Measurements from ENCODE around the gene HS3ST3A1. TPM values are rescaled to one million over a fixed set of nuclear protein-coding genes. Genes with fewer than 3 reads are reported as not detected.

HS3ST3A1 gene
- total RNA-seq, 1 donor from 2014 or later: 0.16 TPM

- Histone ChIP-seq H3K9me3 (replicated peaks) (no peaks in the 10 kb centered on the region), H3K36me3 (no peaks in the 10 kb centered on the region), H3K4me1 (peaks cover 13% of the 10 kb centered on the region), H3K27me3 (ENCODE audit: low read depth) (no peaks in the 10 kb centered on the region), H3K27ac (replicated peaks) (no peak overlapping the region), H3K4me3 (no peak overlapping the region)
- intact Hi-C loops (cut with micrococcal nuclease): no loop called here
- TF ChIP-seq, protein P1, sequence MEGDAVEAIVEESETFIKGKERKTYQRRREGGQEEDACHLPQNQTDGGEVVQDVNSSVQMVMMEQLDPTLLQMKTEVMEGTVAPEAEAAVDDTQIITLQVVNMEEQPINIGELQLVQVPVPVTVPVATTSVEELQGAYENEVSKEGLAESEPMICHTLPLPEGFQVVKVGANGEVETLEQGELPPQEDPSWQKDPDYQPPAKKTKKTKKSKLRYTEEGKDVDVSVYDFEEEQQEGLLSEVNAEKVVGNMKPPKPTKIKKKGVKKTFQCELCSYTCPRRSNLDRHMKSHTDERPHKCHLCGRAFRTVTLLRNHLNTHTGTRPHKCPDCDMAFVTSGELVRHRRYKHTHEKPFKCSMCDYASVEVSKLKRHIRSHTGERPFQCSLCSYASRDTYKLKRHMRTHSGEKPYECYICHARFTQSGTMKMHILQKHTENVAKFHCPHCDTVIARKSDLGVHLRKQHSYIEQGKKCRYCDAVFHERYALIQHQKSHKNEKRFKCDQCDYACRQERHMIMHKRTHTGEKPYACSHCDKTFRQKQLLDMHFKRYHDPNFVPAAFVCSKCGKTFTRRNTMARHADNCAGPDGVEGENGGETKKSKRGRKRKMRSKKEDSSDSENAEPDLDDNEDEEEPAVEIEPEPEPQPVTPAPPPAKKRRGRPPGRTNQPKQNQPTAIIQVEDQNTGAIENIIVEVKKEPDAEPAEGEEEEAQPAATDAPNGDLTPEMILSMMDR (IDR thresholded peaks at IDR 0.05; ENCODE audit: borderline replicate concordance): no peak
- DNase-seq: no peak
Observed at GRCh38 chr17:13643180-13643579, 41.5 kb upstream of the HS3ST3A1 start.

GRCh38 chr17:13642188-13642587 is 40.5 kb upstream of the HS3ST3A1 start:
- peaks cover 13% of the 10 kb centered on the region for H3K4me1 ChIP-seq
- TF ChIP-seq, protein P1 (IDR thresholded peaks at IDR 0.05; ENCODE audit: borderline replicate concordance): no peak
- DNase-seq: no peak
- intact Hi-C loops (cut with micrococcal nuclease): no loop called here
- no peaks in the 10 kb centered on the region for H3K36me3 ChIP-seq
- H3K27me3 ChIP-seq (ENCODE audit: low read depth): no peaks in the 10 kb centered on the region
- no peaks in the 10 kb centered on the region for H3K9me3 ChIP-seq (replicated peaks)
- no peak overlapping the region for H3K27ac ChIP-seq (replicated peaks)
- H3K4me3 ChIP-seq: no peak overlapping the region

GRCh38 chr17:13640551-13640950 is 38.8 kb upstream of the HS3ST3A1 start:
- H3K4me1 ChIP-seq: peaks cover 13% of the 10 kb centered on the region
- H3K9me3 ChIP-seq (replicated peaks): no peaks in the 10 kb centered on the region
- no peak overlapping the region for H3K4me3 ChIP-seq
- TF ChIP-seq, protein P1 (IDR thresholded peaks at IDR 0.05; ENCODE audit: borderline replicate concordance): no peak
- intact Hi-C loops (cut with micrococcal nuclease): no loop called here
- no peaks in the 10 kb centered on the region for H3K36me3 ChIP-seq
- DNase-seq: no peak
- no peaks in the 10 kb centered on the region for H3K27me3 ChIP-seq (ENCODE audit: low read depth)
- no peak overlapping the region for H3K27ac ChIP-seq (replicated peaks)

- DNase-seq: no peak
- H3K4me3 ChIP-seq: no peak overlapping the region
- H3K4me1 ChIP-seq: peaks cover 13% of the 10 kb centered on the region
- H3K36me3 ChIP-seq: no peaks in the 10 kb centered on the region
- no peaks in the 10 kb centered on the region for H3K27me3 ChIP-seq (ENCODE audit: low read depth)
- no peaks in the 10 kb centered on the region for H3K9me3 ChIP-seq (replicated peaks)
- no peak overlapping the region for H3K27ac ChIP-seq (replicated peaks)
- intact Hi-C loops (cut with micrococcal nuclease): no loop called here
- TF ChIP-seq, protein P1 (IDR thresholded peaks at IDR 0.05; ENCODE audit: borderline replicate concordance): no peak
Observed at GRCh38 chr17:13638855-13639458, 37.2 kb upstream of the HS3ST3A1 start.

- DNase-seq: no peak
- Histone ChIP-seq H3K9me3 (replicated peaks) (no peaks in the 10 kb centered on the region), H3K27me3 (ENCODE audit: low read depth) (no peaks in the 10 kb centered on the region), H3K36me3 (no peaks in the 10 kb centered on the region), H3K27ac (replicated peaks) (no peak overlapping the region), H3K4me1 (peaks cover 4% of the 10 kb centered on the region), H3K4me3 (no peak overlapping the region)
- intact Hi-C loops (cut with micrococcal nuclease): no loop called here
- TF ChIP-seq, protein P1 (IDR thresholded peaks at IDR 0.05; ENCODE audit: borderline replicate concordance): no peak
Observed at GRCh38 chr17:13636951-13637350, 35.2 kb upstream of the HS3ST3A1 start.

Measured in left ventricle myocardium inferior (tissue), 1 donor.